Inferior parietal cortex (tissue), 1 donor: Measurements from ENCODE around the gene ZNF471.

Source experiments
- DNase-seq: peaks from one replicate; pipeline ENCODE4 v3.0.0-alpha.2; 2016; ENCODE audit errors: extremely low spot score

ZNF471 gene

DNA sequence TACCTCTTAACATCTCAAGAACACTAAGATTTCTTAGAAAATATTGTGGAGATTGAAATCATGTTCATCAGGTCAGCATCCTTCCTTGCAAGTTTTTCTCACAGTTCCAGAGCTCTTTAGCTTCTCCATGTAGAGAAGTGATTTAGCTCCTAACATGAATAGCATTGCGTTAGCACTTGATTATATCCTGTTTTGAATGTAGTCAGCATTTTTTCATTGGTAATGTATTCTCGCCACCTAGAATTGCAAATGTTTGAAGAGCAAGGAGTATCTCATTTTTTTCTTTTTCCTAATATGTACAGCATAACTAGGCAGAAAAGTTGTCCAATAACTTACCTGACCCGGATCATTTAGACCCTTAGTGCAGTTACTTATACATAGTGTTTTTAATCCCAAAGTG is 66.3 kb downstream of the ZNF471 start:
- DNase-seq: no peak

- no peak for DNase-seq
Observed at GRCh38 chr19:56577719-56578602, 70.3 kb downstream of the ZNF471 start.
